ENCODE data around the gene VSX2.

VSX2 gene

DNA sequence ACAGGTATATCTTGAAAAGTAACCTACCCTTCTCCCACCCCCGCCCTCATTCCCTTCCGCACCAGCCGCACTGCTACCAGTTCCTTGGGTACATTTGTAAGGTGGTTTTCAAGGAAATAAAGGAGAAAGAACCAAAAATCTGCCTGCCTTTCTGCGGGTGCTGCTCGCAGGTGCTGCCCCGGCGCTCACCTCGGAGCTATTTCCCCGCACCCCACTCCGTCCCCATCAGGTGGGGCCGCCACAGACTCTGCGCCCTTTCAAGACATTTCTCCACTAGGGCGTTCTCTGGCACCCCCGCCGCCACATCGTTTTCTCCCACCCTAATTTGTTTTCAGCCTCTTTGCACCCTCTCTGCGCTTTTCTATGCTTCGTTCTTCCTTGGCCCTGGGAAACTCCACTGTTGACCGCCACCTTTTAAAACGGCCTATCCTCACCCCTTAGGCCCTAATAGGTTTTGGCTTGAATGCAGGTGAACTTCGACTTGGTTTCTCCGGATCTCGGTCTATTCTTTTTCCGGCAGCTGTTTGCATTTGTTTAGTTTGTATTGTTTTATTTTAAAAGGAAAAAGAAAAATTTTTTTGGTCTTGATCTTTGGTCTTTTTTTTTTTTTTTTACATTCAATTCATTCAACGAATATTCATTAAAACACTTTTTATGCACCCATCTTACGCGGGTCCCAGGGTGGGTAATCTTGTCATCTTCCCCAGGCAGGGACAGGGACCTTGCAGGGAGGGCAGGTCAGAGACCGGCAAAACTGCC is 3.0 kb downstream of the VSX2 start:
- H3K4me1 Mint-ChIP-seq (ENCODE audit: low read depth), result peaks cover 26% of the 10 kb centered on the region
- no peaks in the 10 kb centered on the region for H3K9me3 Mint-ChIP-seq (ENCODE audit: low read depth)
- no peaks in the 10 kb centered on the region for H3K36me3 Mint-ChIP-seq
- peak overlapping the region; percentile 78 for H3K4me3 Mint-ChIP-seq
- H3K27me3 Mint-ChIP-seq, result peaks cover 57% of the 10 kb centered on the region
- no peak overlapping the region for H3K27ac Mint-ChIP-seq

DNA sequence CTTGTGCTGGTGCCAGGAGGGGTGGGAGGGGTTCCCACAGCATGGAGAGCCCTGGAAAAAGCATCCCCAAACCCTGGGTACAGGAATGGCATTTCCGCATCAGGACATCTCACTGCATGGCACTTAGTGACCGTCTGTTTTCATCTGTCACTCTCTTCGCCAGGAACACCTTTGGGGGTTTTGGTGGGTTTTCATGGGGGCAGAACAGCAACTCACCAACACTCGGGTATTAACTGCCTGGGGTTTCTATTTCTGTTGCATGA is 3.5 kb downstream of the VSX2 start:
- H3K36me3 Mint-ChIP-seq, result no peaks in the 10 kb centered on the region
- no peak overlapping the region for H3K4me3 Mint-ChIP-seq
- H3K27me3 Mint-ChIP-seq, result peaks cover 54% of the 10 kb centered on the region
- H3K9me3 Mint-ChIP-seq (ENCODE audit: low read depth), result no peaks in the 10 kb centered on the region
- H3K27ac Mint-ChIP-seq, result no peak overlapping the region
- peaks cover 26% of the 10 kb centered on the region for H3K4me1 Mint-ChIP-seq (ENCODE audit: low read depth)

DNA sequence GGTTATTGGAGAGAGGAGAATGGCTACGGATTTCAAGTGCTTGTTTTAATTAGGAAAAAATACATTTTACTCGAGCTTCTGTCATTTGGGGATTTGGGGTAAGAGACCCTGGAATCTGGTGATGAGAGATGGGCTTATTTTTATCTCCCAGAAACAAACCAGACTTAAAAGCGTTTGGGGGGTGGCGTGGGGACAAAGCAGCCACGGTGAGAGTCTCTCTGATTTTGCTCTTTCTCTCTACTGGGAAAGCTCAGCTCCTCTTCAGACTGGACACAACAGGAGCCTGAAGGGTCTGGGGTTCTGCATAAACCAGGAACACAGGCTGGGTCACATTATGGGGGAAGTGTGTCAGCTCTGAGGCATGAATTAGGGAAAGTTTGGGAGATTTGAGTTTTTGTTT is 3.8 kb downstream of the VSX2 start:
- Mint-ChIP-seq H3K4me1 (ENCODE audit: low read depth) (peaks cover 26% of the 10 kb centered on the region), H3K9me3 (ENCODE audit: low read depth) (no peaks in the 10 kb centered on the region), H3K36me3 (no peaks in the 10 kb centered on the region), H3K4me3 (peak overlapping the region; percentile 30), H3K27ac (no peak overlapping the region), H3K27me3 (peaks cover 51% of the 10 kb centered on the region)

DNA sequence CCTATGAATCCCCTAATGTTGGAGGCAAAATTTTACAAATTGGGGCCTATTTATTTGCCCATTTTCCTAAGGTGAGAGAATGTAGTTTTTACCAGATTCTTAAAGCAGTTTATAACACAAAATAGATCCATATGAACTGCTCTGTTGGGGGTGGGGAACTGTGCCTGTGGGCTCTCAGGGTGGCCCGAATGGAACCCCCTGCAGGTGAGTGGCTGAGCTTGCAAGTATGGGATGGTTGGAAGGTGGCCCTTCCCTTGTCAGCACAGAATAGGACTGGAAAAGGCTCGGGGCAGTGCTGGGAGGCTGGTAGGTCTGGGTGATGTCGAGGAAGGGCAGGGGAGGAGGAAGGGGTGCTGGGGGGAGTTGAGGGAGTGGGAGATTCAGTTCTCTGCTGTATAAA is 4.9 kb downstream of the VSX2 start:
- Mint-ChIP-seq H3K4me3 (no peak overlapping the region), H3K4me1 (ENCODE audit: low read depth) (peaks cover 22% of the 10 kb centered on the region), H3K27ac (no peak overlapping the region), H3K27me3 (peaks cover 44% of the 10 kb centered on the region), H3K9me3 (ENCODE audit: low read depth) (no peaks in the 10 kb centered on the region), H3K36me3 (no peaks in the 10 kb centered on the region)

DNA sequence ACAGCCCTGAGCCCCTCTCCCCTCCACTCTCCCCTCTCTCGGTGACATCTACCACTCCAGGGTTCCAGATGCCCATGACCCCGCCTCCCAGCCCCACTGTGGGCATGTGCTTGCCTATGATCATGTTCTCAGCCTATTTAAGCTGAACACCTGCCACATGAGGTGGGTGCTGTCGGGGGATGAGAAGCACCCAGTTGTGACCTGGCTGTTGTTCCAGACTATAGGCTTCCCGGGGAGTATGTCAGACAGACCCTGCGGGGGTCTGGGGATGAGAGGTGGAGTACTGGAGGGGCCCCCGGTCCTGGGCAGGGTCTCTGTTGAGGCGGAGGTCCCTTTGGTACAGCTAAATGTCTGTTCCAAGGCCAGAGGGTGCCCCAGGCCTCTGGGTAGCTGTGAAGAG is 6.0 kb downstream of the VSX2 start:
- H3K27me3 Mint-ChIP-seq, result peaks cover 44% of the 10 kb centered on the region
- no peak overlapping the region for H3K4me3 Mint-ChIP-seq
- H3K36me3 Mint-ChIP-seq, result no peaks in the 10 kb centered on the region
- no peaks in the 10 kb centered on the region for H3K9me3 Mint-ChIP-seq (ENCODE audit: low read depth)
- peaks cover 21% of the 10 kb centered on the region for H3K4me1 Mint-ChIP-seq (ENCODE audit: low read depth)
- H3K27ac Mint-ChIP-seq, result no peak overlapping the region

DNA sequence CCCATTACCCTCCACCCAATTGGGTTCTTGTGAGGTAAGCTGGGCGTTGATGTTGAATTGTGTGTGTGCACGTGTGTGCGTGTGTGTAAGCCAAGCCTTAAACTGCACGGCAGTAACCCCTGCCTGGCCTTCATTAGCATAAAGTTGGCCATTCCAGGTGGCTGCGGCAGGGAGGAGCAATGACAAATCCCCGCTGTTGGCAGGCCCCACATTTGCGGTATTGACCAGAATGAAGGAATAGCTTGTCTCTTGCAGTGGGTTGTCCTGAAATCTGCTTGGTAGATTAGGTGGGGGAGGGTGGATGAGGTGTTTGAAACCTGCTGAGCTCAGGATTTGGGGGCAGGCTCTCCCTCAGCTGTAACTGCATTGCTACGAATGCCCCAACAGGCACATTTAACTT is 7.3 kb downstream of the VSX2 start:
- peaks cover 18% of the 10 kb centered on the region for H3K4me1 Mint-ChIP-seq (ENCODE audit: low read depth)
- H3K9me3 Mint-ChIP-seq (ENCODE audit: low read depth), result no peaks in the 10 kb centered on the region
- peaks cover 46% of the 10 kb centered on the region for H3K27me3 Mint-ChIP-seq
- no peak overlapping the region for H3K27ac Mint-ChIP-seq
- H3K36me3 Mint-ChIP-seq, result peaks cover 2% of the 10 kb centered on the region
- H3K4me3 Mint-ChIP-seq, result no peak overlapping the region

DNA sequence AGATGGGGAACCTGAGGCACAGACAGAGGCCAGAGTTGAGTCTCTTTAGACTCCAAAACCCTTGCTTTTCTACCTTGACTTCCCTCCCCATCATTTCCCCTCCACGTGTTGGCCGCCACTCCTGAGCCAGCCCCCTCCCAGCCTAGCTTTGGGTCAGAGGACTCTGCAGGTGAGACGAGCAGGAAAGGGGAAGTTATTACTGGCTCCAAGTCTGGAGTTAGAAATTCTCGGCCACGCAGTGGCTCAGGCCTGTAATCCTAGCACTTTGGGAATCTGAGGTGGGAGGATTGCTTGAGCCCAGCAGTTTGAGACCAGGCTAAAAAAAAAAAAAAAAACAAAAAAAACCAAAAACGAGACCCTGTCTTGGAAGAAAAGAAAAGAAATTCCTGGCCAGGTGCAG is 8.8 kb downstream of the VSX2 start:
- H3K27me3 Mint-ChIP-seq, result peaks cover 34% of the 10 kb centered on the region
- H3K4me1 Mint-ChIP-seq (ENCODE audit: low read depth), result peaks cover 11% of the 10 kb centered on the region
- H3K4me3 Mint-ChIP-seq, result no peak overlapping the region
- H3K36me3 Mint-ChIP-seq, result peaks cover 4% of the 10 kb centered on the region
- H3K27ac Mint-ChIP-seq, result no peak overlapping the region
- no peaks in the 10 kb centered on the region for H3K9me3 Mint-ChIP-seq (ENCODE audit: low read depth)

DNA sequence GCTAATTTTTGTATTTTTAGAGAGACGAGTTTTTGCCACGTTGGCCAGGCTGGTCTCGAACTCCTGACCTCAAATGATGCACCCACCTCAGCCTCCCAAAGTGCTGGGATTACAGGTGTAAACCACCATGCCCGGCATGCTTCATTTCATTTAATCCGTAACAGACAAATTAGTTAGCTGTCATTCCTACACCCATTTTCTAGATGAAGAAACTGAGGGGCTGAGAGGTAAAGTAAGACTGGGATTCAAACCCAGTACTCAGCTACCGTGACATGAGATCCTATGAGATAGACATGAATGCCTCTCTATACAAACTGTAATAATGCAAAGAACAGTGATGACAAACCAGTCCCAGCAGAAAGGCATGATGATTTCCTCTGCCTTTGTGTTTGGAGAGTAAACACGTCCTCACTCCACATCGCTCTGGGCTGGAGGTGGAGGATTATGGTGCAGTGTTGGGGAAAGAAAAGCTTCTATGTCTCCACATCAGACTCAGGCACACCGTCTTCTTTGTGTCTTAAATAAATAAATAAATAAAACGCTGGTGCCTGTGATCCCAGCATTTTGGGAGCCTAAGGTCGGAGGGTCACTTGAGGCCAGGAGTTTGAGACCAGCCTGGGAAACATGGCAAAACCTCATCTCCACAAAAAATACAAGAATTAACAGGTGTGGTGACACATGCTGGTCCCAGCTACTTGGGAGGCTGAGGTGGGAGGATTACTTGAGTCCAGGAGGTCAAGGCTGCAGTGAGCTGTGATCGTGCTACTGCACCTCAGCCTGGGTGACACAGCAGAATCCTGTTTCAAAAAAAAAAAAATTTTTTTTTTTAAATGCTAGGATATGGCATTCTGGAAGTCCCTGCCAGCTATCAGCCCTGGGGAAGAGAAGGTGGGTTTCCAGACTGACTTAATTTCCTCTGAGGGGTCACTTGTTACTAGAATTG is 10.5 kb downstream of the VSX2 start:
- peaks cover 4% of the 10 kb centered on the region for H3K36me3 Mint-ChIP-seq
- H3K27ac Mint-ChIP-seq, result no peak overlapping the region
- H3K4me1 Mint-ChIP-seq (ENCODE audit: low read depth), result peaks cover 6% of the 10 kb centered on the region
- no peak overlapping the region for H3K4me3 Mint-ChIP-seq
- no peaks in the 10 kb centered on the region for H3K9me3 Mint-ChIP-seq (ENCODE audit: low read depth)
- H3K27me3 Mint-ChIP-seq, result peaks cover 20% of the 10 kb centered on the region

DNA sequence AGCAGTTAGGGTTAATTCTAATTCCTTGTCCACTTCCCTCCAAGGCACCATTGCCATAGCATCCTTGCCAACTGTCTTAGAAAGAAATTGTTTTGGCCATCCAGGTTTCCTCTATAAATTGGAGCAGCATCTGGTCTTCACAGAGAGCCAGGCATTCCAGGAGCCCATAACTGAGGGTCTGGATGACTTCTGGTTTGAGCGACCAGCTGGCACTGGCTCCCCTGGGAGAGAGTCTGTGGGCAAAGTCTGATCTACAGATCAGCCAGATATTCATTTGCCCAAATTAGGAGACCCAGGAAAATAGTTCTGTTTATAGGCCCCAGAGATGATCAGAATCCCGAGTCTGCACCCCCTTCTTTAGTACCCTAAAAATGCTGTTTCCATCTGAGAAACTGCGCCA is 16.0 kb downstream of the VSX2 start:
- H3K9me3 Mint-ChIP-seq (ENCODE audit: low read depth), result no peaks in the 10 kb centered on the region
- H3K27me3 Mint-ChIP-seq, result peaks cover 6% of the 10 kb centered on the region
- no peak overlapping the region for H3K27ac Mint-ChIP-seq
- H3K4me1 Mint-ChIP-seq (ENCODE audit: low read depth), result peaks cover 9% of the 10 kb centered on the region
- H3K4me3 Mint-ChIP-seq, result no peak overlapping the region
- H3K36me3 Mint-ChIP-seq, result peaks cover 4% of the 10 kb centered on the region

DNA sequence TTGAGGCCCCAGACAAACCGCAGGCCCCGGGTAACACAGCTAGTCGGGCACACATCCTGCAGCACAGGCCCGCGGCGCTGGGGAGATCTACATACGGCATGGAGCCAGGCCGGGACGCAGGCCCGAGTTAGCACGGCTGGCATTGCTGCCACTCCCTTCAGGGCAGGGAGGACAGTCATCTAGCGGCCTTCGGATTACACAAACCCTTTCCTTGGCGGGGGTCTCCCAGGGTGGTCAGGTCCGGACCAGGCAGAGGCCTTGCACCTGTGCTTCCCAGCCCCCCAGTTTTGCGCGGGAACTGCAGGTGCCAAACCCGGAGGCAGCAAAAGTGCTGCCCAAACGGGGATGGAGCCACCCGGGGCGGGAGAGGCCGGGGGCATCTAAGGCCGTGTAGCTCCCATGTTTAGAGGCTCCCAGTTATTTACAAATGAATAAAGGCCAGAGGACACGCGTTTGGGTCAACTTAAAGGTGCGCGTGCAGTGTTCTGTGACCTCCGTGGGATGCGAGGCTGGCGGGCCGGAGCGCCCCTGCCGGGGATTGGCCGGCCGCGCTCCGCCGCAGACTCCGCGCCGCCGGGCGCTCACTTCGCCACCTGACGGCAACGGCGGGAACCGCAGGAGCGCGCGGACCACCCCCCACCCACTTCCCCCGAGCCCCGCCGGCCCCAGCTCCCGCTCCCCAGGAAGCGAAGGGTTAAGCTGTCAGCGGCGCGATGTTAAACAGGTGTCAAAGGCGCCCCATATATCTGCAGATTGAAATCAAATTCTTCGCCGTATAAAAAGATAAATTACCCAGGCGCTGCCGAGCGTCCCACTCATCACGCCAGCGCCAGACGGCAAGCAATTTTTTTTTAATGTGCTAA is 18.1 kb downstream of the VSX2 start:
- H3K36me3 Mint-ChIP-seq, result no peaks in the 10 kb centered on the region
- H3K9me3 Mint-ChIP-seq (ENCODE audit: low read depth), result no peaks in the 10 kb centered on the region
- peak overlapping the region; percentile 88 for H3K4me3 Mint-ChIP-seq
- H3K27me3 Mint-ChIP-seq, result no peaks in the 10 kb centered on the region
- H3K27ac Mint-ChIP-seq, result no peak overlapping the region
- peaks cover 4% of the 10 kb centered on the region for H3K4me1 Mint-ChIP-seq (ENCODE audit: low read depth)

DNA sequence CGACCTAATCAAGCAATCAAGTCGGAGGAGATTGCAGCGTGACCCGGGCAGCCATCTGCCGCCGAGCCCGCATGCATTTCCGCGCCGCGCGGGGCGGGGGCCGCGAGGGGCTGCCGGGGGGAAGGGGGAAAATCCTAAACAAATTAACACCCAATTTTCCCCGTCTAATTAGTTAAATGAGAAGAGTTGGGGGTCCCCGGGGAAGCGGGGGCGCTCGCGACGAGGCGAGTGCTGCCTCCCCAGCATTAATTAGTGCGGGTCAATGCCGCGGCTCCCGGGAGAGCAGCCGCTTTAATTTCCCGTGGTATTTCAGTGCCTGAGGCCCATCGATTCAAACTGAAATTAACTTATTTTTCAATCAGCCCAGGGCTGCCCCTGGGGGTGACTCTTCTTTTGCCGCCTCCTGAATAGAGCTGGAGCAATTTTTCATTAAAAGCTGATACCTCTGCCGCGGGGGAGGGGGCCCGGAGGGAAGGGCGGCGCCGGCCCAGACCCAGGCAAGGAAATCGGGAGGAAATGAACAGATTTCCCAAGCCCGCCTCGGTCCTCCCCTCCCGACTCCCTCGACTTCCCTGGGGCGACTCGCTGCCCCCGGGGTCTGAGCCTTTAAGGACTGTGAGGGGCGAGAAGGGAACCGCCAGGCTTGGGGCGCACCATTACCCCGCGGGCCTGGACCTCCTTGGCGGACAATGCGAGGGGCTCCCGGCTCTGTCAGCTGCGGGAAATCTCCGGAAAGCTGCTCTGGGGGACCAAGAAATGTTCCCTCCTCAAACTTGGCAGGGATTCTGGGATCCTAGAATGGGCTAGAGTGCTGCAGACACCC is 18.9 kb downstream of the VSX2 start:
- peaks cover 4% of the 10 kb centered on the region for H3K4me1 Mint-ChIP-seq (ENCODE audit: low read depth)
- H3K27ac Mint-ChIP-seq, result no peak overlapping the region
- H3K9me3 Mint-ChIP-seq (ENCODE audit: low read depth), result no peaks in the 10 kb centered on the region

DNA sequence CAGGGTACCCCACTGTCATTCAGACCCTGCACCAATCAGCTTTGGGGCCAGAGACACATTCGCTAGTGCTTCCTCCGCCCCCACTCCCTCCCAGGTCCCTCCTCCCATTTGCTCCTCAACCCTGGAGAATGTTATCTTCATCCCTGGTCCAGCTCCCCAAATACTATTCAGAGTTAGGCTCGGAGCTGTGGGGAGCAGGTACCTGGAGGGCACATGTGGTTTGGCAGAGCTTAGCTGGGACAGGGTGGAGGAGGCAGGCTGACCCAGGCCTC is 19.5 kb downstream of the VSX2 start:
- Mint-ChIP-seq H3K4me3 (peak overlapping the region; percentile 54), H3K9me3 (ENCODE audit: low read depth) (no peaks in the 10 kb centered on the region), H3K27me3 (peaks cover 2% of the 10 kb centered on the region), H3K4me1 (ENCODE audit: low read depth) (peaks cover 4% of the 10 kb centered on the region), H3K27ac (no peak overlapping the region), H3K36me3 (no peaks in the 10 kb centered on the region)

More for the DNA sequence above, 18.9 kb downstream of the VSX2 start:
- Mint-ChIP-seq H3K36me3 (no peaks in the 10 kb centered on the region), H3K27me3 (no peaks in the 10 kb centered on the region), H3K4me3 (peak overlapping the region; percentile 88)

DNA sequence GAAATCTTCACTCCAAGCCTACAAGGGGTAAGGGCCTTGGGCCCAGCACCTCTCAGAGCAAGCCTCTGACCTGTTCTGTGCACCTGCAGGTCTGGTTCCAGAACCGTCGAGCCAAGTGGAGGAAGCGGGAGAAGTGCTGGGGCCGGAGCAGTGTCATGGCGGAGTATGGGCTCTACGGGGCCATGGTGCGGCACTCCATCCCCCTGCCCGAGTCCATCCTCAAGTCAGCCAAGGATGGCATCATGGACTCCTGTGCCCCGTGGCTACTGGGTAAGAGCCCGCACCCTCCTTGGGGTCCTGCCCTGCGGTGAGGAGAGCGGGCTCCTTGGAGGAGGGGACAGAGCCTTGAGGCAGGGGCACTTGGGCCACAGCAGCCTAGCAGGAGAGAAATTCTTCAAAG is 20.3 kb downstream of the VSX2 start:
- H3K4me3 Mint-ChIP-seq, result no peak overlapping the region

DNA sequence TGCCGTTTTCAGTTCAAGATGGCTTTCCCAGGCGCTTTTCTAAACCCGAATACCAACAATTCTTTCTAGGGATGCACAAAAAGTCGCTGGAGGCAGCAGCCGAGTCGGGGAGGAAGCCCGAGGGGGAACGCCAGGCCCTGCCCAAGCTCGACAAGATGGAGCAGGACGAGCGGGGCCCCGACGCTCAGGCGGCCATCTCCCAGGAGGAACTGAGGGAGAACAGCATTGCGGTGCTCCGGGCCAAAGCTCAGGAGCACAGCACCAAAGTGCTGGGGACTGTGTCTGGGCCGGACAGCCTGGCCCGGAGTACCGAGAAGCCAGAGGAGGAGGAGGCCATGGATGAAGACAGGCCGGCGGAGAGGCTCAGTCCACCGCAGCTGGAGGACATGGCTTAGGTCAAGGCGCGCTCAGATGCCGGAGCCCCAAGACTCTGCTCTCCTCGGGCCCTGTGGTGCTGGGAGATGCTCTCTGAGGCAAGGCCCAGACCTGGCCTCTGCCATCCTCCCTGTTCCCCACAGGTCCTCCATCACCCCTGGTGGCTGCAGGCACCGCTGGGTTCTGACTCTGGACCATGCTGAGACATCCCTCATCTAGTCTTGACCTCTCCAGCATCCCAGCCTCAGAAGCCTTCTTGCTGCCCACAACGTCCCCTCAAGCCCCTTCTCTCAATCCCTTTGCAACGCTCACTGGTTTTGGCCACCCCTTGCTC is 21.4 kb downstream of the VSX2 start:
- Mint-ChIP-seq H3K4me1 (ENCODE audit: low read depth) (peaks cover 4% of the 10 kb centered on the region), H3K9me3 (ENCODE audit: low read depth) (no peaks in the 10 kb centered on the region), H3K4me3 (no peak overlapping the region), H3K36me3 (no peaks in the 10 kb centered on the region), H3K27me3 (peaks cover 2% of the 10 kb centered on the region), H3K27ac (no peak overlapping the region)

More for the DNA sequence above, 20.3 kb downstream of the VSX2 start:
- Mint-ChIP-seq H3K27me3 (peaks cover 2% of the 10 kb centered on the region), H3K27ac (no peak overlapping the region), H3K9me3 (ENCODE audit: low read depth) (no peaks in the 10 kb centered on the region), H3K4me1 (ENCODE audit: low read depth) (peaks cover 4% of the 10 kb centered on the region), H3K36me3 (no peaks in the 10 kb centered on the region)

Measured in activated naive CD8-positive, alpha-beta T cell (primary cell).